ENCODE measurements around the gene SCN2A. TPM values are rescaled to one million over a fixed set of nuclear protein-coding genes. Genes with fewer than 3 reads are reported as not detected.

SCN2A gene
- total RNA-seq, 2 experiments from 2014 or later = not detected

- no peak for DNase-seq
- Histone ChIP-seq H3K4me3 (ENCODE audit: low read length) (no peak overlapping the region), H3K27ac (ENCODE audit: low read depth in 1 of 2, low read length in 2 of 2) (no peak overlapping the region), H3K36me3 (ENCODE audit: insufficient read depth, low read length) (no peaks in the 10 kb centered on the region), H3K4me1 (ENCODE audit: insufficient read depth, low read length) (no peaks in the 10 kb centered on the region), H3K27me3 (ENCODE audit: control insufficient read depth in 1 of 2, insufficient read depth in 2 of 2, low read length in 2 of 2) (no peaks in the 10 kb centered on the region), H3K9me3 (ENCODE audit: control insufficient read depth in 1 of 2, insufficient read depth in 1 of 2, low read length in 2 of 2) (peaks cover 0 to 4% of the 10 kb centered on the region in 2 experiments)
- intact Hi-C loops (cut with DNase I, micrococcal nuclease) = no loop called here
- H3K27me3 Mint-ChIP-seq = no peaks in the 10 kb centered on the region
- no peak for TF ChIP-seq CTCF (IDR thresholded peaks at IDR 0.05)
- no peaks in the 10 kb centered on the region for H3K36me3 Mint-ChIP-seq (ENCODE audit: low read depth)
- POLR2A ChIA-PET = no interaction called here
- H3K27ac Mint-ChIP-seq = no peak overlapping the region
- H3K4me3 Mint-ChIP-seq = no peak overlapping the region
- CTCF ChIA-PET = no interaction called here
- no peaks in the 10 kb centered on the region for H3K9me3 Mint-ChIP-seq
- no peak for ATAC-seq (ENCODE audit: poor library complexity)
- H3K4me1 Mint-ChIP-seq (ENCODE audit: low read depth) = no peaks in the 10 kb centered on the region
These were observed 41.1 kb downstream of the SCN2A start for GRCh38 chr2:165280356-165280755.

GRCh38 chr2:165281387-165281786, 42.2 kb downstream of the SCN2A start:
- Histone ChIP-seq H3K4me3 (ENCODE audit: low read length) (no peak overlapping the region), H3K4me1 (ENCODE audit: insufficient read depth, low read length) (no peaks in the 10 kb centered on the region), H3K36me3 (ENCODE audit: insufficient read depth, low read length) (no peaks in the 10 kb centered on the region), H3K27me3 (ENCODE audit: control insufficient read depth in 1 of 2, insufficient read depth in 2 of 2, low read length in 2 of 2) (no peaks in the 10 kb centered on the region), H3K9me3 (ENCODE audit: control insufficient read depth in 1 of 2, insufficient read depth in 1 of 2, low read length in 2 of 2) (peaks cover 0 to 4% of the 10 kb centered on the region in 2 experiments), H3K27ac (ENCODE audit: low read depth in 1 of 2, low read length in 2 of 2) (no peak overlapping the region)
- ATAC-seq (ENCODE audit: poor library complexity) (no peak), DNase-seq (no peak)
- Mint-ChIP-seq H3K36me3 (ENCODE audit: low read depth) (no peaks in the 10 kb centered on the region), H3K4me1 (ENCODE audit: low read depth) (no peaks in the 10 kb centered on the region), H3K9me3 (no peaks in the 10 kb centered on the region), H3K27me3 (no peaks in the 10 kb centered on the region), H3K27ac (no peak overlapping the region), H3K4me3 (no peak overlapping the region)
- TF ChIP-seq CTCF (IDR thresholded peaks at IDR 0.05) = no peak
- ChIA-PET POLR2A (no interaction called here), CTCF (no interaction called here)
- intact Hi-C loops (cut with DNase I, micrococcal nuclease) = no loop called here

GRCh38 chr2:165283342-165283741, 44.1 kb downstream of the SCN2A start:
- DNase-seq (no peak), ATAC-seq (ENCODE audit: poor library complexity) (no peak)
- Mint-ChIP-seq H3K4me3 (no peak overlapping the region), H3K27ac (no peak overlapping the region), H3K36me3 (ENCODE audit: low read depth) (no peaks in the 10 kb centered on the region), H3K27me3 (no peaks in the 10 kb centered on the region), H3K9me3 (no peaks in the 10 kb centered on the region), H3K4me1 (ENCODE audit: low read depth) (no peaks in the 10 kb centered on the region)
- Histone ChIP-seq H3K36me3 (ENCODE audit: insufficient read depth, low read length) (no peaks in the 10 kb centered on the region), H3K27me3 (ENCODE audit: control insufficient read depth in 1 of 2, insufficient read depth in 2 of 2, low read length in 2 of 2) (no peaks in the 10 kb centered on the region), H3K9me3 (ENCODE audit: control insufficient read depth in 1 of 2, insufficient read depth in 1 of 2, low read length in 2 of 2) (peaks cover 0 to 4% of the 10 kb centered on the region in 2 experiments), H3K4me3 (ENCODE audit: low read length) (no peak overlapping the region), H3K27ac (ENCODE audit: low read depth in 1 of 2, low read length in 2 of 2) (no peak overlapping the region), H3K4me1 (ENCODE audit: insufficient read depth, low read length) (no peaks in the 10 kb centered on the region)
- intact Hi-C loops (cut with DNase I, micrococcal nuclease) = no loop called here
- no peak for TF ChIP-seq CTCF (IDR thresholded peaks at IDR 0.05)
- CTCF ChIA-PET = no interaction called here
- POLR2A ChIA-PET = no interaction called here

Measured in CD4-positive, alpha-beta T cell (primary cell).